Upper lobe of right lung (tissue), 1 donor: ENCODE data around the gene CALB2. TPM values are rescaled to one million over a fixed set of nuclear protein-coding genes. Genes with fewer than 3 reads are reported as not detected.

Source experiments
- ATAC-seq: fragments of 200-7000 bp; cut with Tn5 transposase; one replicate; pipeline ENCODE4 v1.9.1; 2020; ENCODE audit warnings: mild to moderate bottlenecking, moderate library complexity
- DNase-seq: peaks from one replicate; pipeline ENCODE4 v3.0.0-alpha.2; 2020
- H3K27ac ChIP-seq: fragments of 200-600 bp; one replicate; pipeline ENCODE4 v1.8.0; 2022
- H3K27me3 ChIP-seq: fragments of 200-600 bp; one replicate; pipeline ENCODE4 v1.8.0; 2022; ENCODE audit warnings: mild to moderate bottlenecking
- H3K36me3 ChIP-seq: fragments of 200-600 bp; one replicate; pipeline ENCODE4 v1.8.0; 2022
- H3K4me1 ChIP-seq: fragments of 200-600 bp; one replicate; pipeline ENCODE4 v1.8.0; 2022
- H3K4me3 ChIP-seq: fragments of 200-600 bp; one replicate; pipeline ENCODE4 v1.8.0; 2022; ENCODE audit warnings: mild to moderate bottlenecking
- H3K9me3 ChIP-seq: fragments of 200-600 bp; one replicate; pipeline ENCODE4 v1.8.0; 2022
- intact Hi-C: fragments of 100-400 bp; cut with DNase I; formaldehyde crosslinking; loops from one replicate; pipeline ENCODE4 v1.11.0; 2022
- total RNA-seq: library from RNA; stranded (reverse); fragmentation: NEBNext Ultra II Directional; extraction: Animal tissue kit (Norgen Biotek cat#: 25700); gene quantifications from one replicate; pipeline ENCODE4 v1.2.1, GENCODE V29; 2021
- TF ChIP-seq, protein P1 (sequence below): fragments of 200-600 bp; IDR thresholded peaks from one replicate; pipeline ENCODE4 v1.8.0; 2022; ENCODE audit warnings: antibody characterized with exemption
- donor health status: DM: no; HTN: yes; CAD: no; lungs with severe emphysema.

Gene CALB2
- total RNA-seq, 1 donor from 2014 or later = 4.6 TPM

DNA sequence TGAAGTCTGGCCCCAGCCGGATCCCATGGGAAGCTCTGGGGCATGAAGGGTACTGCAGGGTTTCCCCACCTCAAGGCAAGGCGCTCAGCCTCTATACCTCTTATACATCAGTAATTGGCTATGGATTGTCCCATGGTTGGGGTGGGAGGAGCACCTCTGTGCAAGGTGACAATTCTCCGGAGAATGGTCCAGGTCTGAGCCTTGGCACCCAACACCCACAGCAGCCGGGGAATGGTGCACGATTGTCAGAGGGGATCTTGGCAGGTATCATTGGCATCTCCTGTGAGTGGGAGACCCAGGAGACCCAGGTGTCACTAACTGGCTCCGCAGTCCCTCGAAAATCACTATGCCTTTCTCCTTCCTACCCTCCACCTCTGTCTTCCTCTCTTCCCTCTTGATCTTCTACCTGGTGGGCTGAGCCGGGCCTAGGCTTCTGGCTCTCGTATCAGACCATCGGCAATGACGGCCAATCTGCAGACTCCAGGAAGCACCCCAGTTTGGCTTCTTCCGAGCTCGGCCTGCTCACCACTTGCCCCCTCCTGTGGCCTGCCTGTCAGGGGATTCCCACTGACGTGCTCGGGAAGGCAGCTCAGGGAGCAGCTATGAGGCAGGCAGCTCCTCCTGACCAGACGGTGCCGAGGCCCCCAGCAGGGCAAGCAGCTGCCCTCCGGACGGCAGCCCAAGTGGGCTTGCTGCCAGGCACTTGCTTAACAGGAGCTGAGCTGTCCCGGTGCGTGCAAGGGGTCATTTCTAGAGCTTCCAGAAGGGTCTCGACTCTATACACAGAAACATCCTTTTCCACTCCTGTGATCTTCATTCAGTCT lies 10.0 kb upstream of the CALB2 start:
- DNase-seq = no peak
- no peaks in the 10 kb centered on the region for H3K36me3 ChIP-seq
- TF ChIP-seq, protein P1, sequence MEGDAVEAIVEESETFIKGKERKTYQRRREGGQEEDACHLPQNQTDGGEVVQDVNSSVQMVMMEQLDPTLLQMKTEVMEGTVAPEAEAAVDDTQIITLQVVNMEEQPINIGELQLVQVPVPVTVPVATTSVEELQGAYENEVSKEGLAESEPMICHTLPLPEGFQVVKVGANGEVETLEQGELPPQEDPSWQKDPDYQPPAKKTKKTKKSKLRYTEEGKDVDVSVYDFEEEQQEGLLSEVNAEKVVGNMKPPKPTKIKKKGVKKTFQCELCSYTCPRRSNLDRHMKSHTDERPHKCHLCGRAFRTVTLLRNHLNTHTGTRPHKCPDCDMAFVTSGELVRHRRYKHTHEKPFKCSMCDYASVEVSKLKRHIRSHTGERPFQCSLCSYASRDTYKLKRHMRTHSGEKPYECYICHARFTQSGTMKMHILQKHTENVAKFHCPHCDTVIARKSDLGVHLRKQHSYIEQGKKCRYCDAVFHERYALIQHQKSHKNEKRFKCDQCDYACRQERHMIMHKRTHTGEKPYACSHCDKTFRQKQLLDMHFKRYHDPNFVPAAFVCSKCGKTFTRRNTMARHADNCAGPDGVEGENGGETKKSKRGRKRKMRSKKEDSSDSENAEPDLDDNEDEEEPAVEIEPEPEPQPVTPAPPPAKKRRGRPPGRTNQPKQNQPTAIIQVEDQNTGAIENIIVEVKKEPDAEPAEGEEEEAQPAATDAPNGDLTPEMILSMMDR = no peak
- no peak for ATAC-seq
- H3K9me3 ChIP-seq = no peaks in the 10 kb centered on the region
- peaks cover 3% of the 10 kb centered on the region for H3K27me3 ChIP-seq
- H3K4me1 ChIP-seq = no peaks in the 10 kb centered on the region
- H3K4me3 ChIP-seq = no peak overlapping the region
- intact Hi-C loops = no loop called here
- no peak overlapping the region for H3K27ac ChIP-seq

DNA sequence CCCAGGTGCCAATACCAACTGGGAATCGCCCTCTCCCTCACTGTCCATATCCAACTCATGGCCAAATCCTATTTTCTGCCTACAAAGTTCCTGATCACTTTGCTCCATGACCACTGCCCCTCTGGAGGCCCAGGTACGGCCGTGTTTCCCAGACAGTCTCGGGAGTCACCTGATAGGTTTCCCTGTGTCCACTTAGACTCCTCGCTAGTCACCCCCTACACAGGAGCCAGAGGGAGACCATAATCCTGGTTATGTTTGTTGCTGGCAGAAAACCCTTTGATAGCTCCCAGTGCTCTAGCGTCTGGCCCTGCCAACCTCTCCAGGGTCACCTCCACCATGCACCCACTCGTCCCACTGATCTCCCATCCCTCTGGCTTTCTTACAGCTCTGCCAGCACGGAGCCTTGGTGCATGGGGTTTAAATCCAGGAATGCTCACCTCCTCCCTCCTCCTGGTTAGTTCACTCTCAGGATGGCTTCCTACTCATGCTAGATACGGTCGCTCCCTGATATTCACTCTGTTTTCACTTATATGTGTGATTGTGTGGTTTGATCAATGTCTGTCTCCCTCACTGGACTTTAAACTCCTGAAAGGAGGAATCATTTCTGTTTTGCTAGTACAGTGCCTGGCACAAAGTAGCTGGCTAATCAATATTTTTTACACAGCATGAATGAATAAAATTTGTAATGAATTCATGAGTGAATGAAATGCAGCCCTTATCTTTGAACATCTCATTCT lies 7.5 kb upstream of the CALB2 start:
- ATAC-seq (no peak), DNase-seq (no peak)
- Histone ChIP-seq H3K27me3 (peaks cover 3% of the 10 kb centered on the region), H3K9me3 (no peaks in the 10 kb centered on the region), H3K36me3 (no peaks in the 10 kb centered on the region), H3K4me1 (no peaks in the 10 kb centered on the region), H3K27ac (no peak overlapping the region), H3K4me3 (no peak overlapping the region)
- intact Hi-C loops = no loop called here
- TF ChIP-seq, protein P1 = no peak

DNA sequence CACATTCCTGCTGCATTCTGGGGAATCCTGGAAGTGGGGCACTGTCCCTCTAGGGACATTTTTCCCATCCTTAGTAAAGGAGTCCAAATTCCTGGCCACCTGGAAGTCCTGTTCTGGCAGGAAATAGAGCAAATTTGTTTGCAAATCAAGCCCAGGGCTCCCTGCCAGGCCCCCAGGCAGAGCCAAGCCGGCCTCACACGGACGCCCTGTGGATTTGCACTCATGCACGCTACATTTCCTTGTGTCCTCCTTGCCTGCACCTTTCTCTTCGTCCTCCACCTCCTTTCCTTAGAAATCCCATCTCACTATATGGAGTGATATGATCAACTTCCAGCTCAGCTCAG lies 7.0 kb upstream of the CALB2 start:
- H3K27ac ChIP-seq = no peak overlapping the region
- TF ChIP-seq, protein P1 = no peak
- ATAC-seq (no peak), DNase-seq (no peak)
- intact Hi-C loops = no loop called here
- H3K9me3 ChIP-seq = no peaks in the 10 kb centered on the region
- H3K36me3 ChIP-seq = no peaks in the 10 kb centered on the region
- H3K4me1 ChIP-seq = no peaks in the 10 kb centered on the region
- peaks cover 3% of the 10 kb centered on the region for H3K27me3 ChIP-seq
- no peak overlapping the region for H3K4me3 ChIP-seq

DNA sequence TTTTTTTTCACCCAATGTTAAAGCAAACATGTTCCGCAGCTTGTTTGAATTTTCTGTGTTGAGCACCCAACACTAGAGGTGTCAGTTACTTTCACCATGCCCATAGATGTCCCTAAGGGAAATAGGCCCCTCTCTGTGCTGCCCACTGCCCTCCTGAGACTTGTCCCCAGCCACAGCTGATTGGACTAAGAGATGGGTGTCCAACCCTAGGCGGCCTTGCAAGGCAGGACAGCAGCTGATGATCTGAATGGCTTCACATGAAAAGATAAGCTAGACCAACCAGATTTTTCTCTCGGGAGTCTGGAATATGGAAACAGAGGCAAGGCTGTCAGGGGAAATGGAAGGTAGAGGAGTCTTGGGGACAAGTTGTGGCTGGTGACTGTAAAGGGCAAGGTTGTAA lies 6.1 kb upstream of the CALB2 start:
- Histone ChIP-seq H3K36me3 (no peaks in the 10 kb centered on the region), H3K4me3 (no peak overlapping the region), H3K4me1 (no peaks in the 10 kb centered on the region), H3K9me3 (no peaks in the 10 kb centered on the region), H3K27me3 (peaks cover 3% of the 10 kb centered on the region), H3K27ac (no peak overlapping the region)
- intact Hi-C loops = no loop called here
- DNase-seq (no peak), ATAC-seq (no peak)
- TF ChIP-seq, protein P1 = no peak

DNA sequence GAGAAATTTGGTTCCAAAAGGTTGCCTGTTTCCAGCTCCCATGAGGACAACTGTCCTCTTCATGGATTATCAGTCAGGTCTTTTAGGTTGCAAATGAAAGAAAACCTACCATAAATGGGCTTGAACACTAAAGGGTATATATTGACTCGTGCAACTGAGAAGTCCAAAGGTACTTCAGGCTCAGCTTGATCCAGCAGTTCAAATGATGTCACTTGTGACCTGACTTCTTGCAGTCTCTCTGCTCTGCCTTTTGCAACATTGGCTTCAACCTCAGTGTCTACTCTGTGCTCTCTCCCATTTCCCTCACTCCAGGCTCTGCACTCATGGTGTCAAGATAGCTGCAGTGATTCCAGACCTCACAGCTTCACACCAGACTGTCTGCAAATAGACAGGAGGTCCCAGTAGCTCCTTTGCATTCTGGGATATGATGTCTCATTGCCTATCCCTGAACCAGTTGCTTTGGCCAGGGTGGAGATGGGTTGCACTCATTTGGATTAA lies 5.5 kb upstream of the CALB2 start:
- DNase-seq = no peak
- ATAC-seq = no peak
- Histone ChIP-seq H3K9me3 (no peaks in the 10 kb centered on the region), H3K27ac (no peak overlapping the region), H3K27me3 (peaks cover 3% of the 10 kb centered on the region), H3K4me3 (no peak overlapping the region), H3K4me1 (no peaks in the 10 kb centered on the region), H3K36me3 (no peaks in the 10 kb centered on the region)
- TF ChIP-seq, protein P1 = no peak
- intact Hi-C loops = no loop called here
